ENCODE data around the gene SEMA4D. TPM values are rescaled to one million over a fixed set of nuclear protein-coding genes. Genes with fewer than 3 reads are reported as not detected.

Gene SEMA4D
- total and polyA plus RNA-seq, 10 donors = 23.0 to 193 (median 157) TPM

GRCh38 chr9:89352874-89353649 lies 144.9 kb downstream of the SEMA4D start:
- Histone ChIP-seq H3K4me1 (peaks cover 11 to 46% (median 23%) of the 10 kb centered on the region in 6 donors), H3K27me3 (replicated peaks in 1 of 7) (no peaks in the 10 kb centered on the region), H3K4me3 (no peak overlapping the region), H3K27ac (peak overlapping the region; percentile 44 to 77 (median 52)), H3K36me3 (peaks cover 5 to 100% (median 94%) of the 10 kb centered on the region in 6 donors), H3K9me3 (no peaks in the 10 kb centered on the region)
- 83 to 90% (median 89%) methylated on average over 8 of the region's 8 CpGs for WGBS, 5 donors
- intact Hi-C loops (cut with DNase I; ENCODE audit: low total_unique reads) = no loop called here
- DNase-seq = no peak
- TF ChIP-seq CTCF (IDR thresholded peaks at IDR 0.05 in 8 of 11, conservative IDR thresholded peaks at IDR 0.05 in 3 of 11) = no peak
- TF ChIP-seq POLR2AphosphoS5 (IDR thresholded peaks at IDR 0.05) = no peak
- TF ChIP-seq POLR2A (IDR thresholded peaks at IDR 0.05) = no peak

GRCh38 chr9:89352451-89352850 lies 145.5 kb downstream of the SEMA4D start:
- Histone ChIP-seq H3K27ac (peak overlapping the region; percentile 44 to 77 (median 52)), H3K4me3 (no peak overlapping the region), H3K27me3 (replicated peaks in 1 of 7) (no peaks in the 10 kb centered on the region), H3K4me1 (peaks cover 11 to 46% (median 23%) of the 10 kb centered on the region in 6 donors), H3K9me3 (no peaks in the 10 kb centered on the region), H3K36me3 (peaks cover 5 to 100% (median 94%) of the 10 kb centered on the region in 6 donors)
- WGBS, 5 donors = 32 to 60% (median 47%) methylated on average over 3 of the region's 3 CpGs
- TF ChIP-seq CTCF (IDR thresholded peaks at IDR 0.05 in 8 of 11, conservative IDR thresholded peaks at IDR 0.05 in 3 of 11) (no peak), POLR2AphosphoS5 (IDR thresholded peaks at IDR 0.05) (no peak), POLR2A (IDR thresholded peaks at IDR 0.05) (no peak)
- intact Hi-C loops (cut with DNase I; ENCODE audit: low total_unique reads) = no loop called here
- no peak for DNase-seq

GRCh38 chr9:89351584-89352300 lies 146.2 kb downstream of the SEMA4D start:
- Histone ChIP-seq H3K9me3 (no peaks in the 10 kb centered on the region), H3K27ac (peak overlapping the region; percentile 44 to 77 (median 52)), H3K27me3 (replicated peaks in 1 of 7) (no peaks in the 10 kb centered on the region), H3K36me3 (peaks cover 5 to 100% (median 94%) of the 10 kb centered on the region in 6 donors), H3K4me3 (no peak overlapping the region), H3K4me1 (peaks cover 11 to 43% (median 23%) of the 10 kb centered on the region in 6 donors)
- WGBS, 5 donors = 91 to 96% (median 94%) methylated on average over 6 of the region's 6 CpGs
- intact Hi-C loops (cut with DNase I; ENCODE audit: low total_unique reads) = no loop called here
- TF ChIP-seq POLR2AphosphoS5 (IDR thresholded peaks at IDR 0.05) (no peak), POLR2A (IDR thresholded peaks at IDR 0.05) (no peak), CTCF (IDR thresholded peaks at IDR 0.05 in 8 of 11, conservative IDR thresholded peaks at IDR 0.05 in 3 of 11) (no peak)
- no peak for DNase-seq

Measured in spleen (tissue), 11 donors.